SK-N-SH (cell line): Measurements from ENCODE around the gene MYOM1.

Experiments used
- CTCF ChIP-seq: fragments of 200-600 bp; sonication (generic); IDR thresholded peaks from 2 replicates; pipeline ENCODE4 v1.6.1; 2017; ENCODE audit warnings: antibody characterized with exemption, mild to moderate bottlenecking, moderate library complexity
- EP300 ChIP-seq, 2 experiments: IDR thresholded peaks; 2 replicates each; pipeline versions ENCODE4 v1.4.0 to v1.6.1; 2012; ENCODE audit warnings: borderline replicate concordance in 1 of 2, low read depth in 1 of 2, low read length in 1 of 2
- GABPA ChIP-seq: IDR thresholded peaks from 2 replicates; pipeline ENCODE4 v1.4.0; 2012; ENCODE audit warnings: low read depth, mild to moderate bottlenecking
- JUND ChIP-seq: IDR thresholded peaks from 2 replicates; pipeline ENCODE4 v1.4.0; 2012
- POLR2AphosphoS5 ChIP-seq: IDR thresholded peaks from 2 replicates; pipeline ENCODE4 v1.6.1; 2012; ENCODE audit warnings: low read depth, low read length
- TAF1 ChIP-seq: IDR thresholded peaks from 2 replicates; pipeline ENCODE4 v1.6.1; 2012; ENCODE audit warnings: low read depth, mild to moderate bottlenecking, low read length, moderate library complexity, borderline replicate concordance
- TF ChIP-seq, protein P1 (sequence below): IDR thresholded peaks from 2 replicates; pipeline ENCODE4 v1.4.0; 2012; ENCODE audit warnings: low read depth

DNA sequence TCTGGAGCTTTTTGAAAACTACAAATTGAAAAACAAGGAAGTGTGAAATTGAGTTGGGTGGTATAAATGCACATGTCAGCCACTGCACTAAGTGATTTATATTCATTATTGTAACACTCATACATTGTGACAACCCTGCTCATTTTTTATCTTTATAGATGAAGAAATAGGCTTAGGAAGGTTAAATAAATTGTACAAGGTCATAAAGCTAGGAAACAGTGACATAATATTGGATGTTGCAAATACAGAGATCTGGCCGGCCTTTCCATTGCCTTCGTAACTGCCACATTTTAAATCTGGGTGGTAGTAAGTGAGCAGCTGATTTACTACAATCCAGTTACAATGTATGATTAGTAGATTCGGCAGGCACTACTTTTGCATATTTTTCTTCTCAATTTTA is 130.2 kb downstream of the MYOM1 start:
- TF ChIP-seq EP300 (IDR thresholded peaks at IDR 0.05; ENCODE audit: borderline replicate concordance in 1 of 2, low read depth in 1 of 2, low read length in 1 of 2), result no peak
- no peak for TF ChIP-seq POLR2AphosphoS5
- TF ChIP-seq, protein P1, sequence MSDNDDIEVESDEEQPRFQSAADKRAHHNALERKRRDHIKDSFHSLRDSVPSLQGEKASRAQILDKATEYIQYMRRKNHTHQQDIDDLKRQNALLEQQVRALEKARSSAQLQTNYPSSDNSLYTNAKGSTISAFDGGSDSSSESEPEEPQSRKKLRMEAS, result no peak
- no peak for TF ChIP-seq GABPA
- TF ChIP-seq CTCF, result no peak
- no peak for TF ChIP-seq TAF1
- no peak for TF ChIP-seq JUND
